Coronary artery (tissue), 2 donors: ENCODE data around the gene ATOSA.

Experiments used
- DNase-seq: peaks from one replicate; pipeline ENCODE4 v3.0.0-alpha.2; 2017; ENCODE audit warnings: low spot score
- H3K27ac ChIP-seq, 2 donors: fragments of 200-600 bp; sonication (generic); one replicate each; pipeline ENCODE4 v1.5.1; 2016 to 2019
- H3K4me3 ChIP-seq: fragments of 200-600 bp; sonication (generic); 2 replicates; pipeline ENCODE4 v1.5.1; 2016; ENCODE audit warnings: mild to moderate bottlenecking, moderate library complexity
- TF ChIP-seq, protein P1 (sequence below): fragments of 200-600 bp; sonication (generic); IDR thresholded peaks from one replicate; pipeline ENCODE4 v1.5.1; 2019; ENCODE audit warnings: antibody characterized with exemption

Gene ATOSA

DNA sequence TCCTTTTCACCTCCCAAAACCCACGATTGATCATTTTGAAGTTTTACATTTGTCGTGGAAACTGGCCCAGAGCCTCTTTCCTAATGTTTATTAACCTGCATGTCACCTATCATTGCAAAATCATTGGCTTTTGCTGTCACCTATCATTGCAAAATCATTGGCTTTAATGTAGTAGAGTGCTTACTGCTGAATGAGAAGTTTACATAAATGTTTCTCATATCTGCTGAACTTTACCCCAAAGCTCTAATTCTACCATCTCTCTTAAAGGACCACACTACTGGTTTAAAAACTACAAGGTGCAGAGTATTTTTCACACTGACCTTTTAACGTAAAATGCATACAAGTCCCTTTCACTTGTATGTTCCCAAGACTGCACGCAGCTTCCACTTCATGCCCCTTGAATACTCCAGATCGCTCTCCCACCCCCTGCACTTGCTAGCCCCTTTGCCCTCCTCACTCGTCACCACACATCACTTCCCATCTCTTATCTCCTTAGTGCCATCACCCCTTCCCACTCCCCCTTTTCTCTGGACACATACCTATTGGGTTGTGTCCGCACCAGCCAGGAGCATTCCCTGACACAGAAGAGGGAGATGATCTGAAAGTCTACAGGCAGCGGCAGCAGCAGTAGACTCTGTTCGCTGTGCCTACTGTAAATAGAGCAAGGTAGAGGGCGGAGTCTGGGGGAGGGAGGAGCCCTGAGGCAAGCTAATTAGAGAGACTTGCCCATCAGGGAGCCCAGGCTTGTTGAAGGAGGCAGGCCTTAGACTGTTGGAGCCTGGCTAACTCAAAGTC, 30.2 kb upstream of the ATOSA start:
- DNase-seq = no peak
- TF ChIP-seq, protein P1, sequence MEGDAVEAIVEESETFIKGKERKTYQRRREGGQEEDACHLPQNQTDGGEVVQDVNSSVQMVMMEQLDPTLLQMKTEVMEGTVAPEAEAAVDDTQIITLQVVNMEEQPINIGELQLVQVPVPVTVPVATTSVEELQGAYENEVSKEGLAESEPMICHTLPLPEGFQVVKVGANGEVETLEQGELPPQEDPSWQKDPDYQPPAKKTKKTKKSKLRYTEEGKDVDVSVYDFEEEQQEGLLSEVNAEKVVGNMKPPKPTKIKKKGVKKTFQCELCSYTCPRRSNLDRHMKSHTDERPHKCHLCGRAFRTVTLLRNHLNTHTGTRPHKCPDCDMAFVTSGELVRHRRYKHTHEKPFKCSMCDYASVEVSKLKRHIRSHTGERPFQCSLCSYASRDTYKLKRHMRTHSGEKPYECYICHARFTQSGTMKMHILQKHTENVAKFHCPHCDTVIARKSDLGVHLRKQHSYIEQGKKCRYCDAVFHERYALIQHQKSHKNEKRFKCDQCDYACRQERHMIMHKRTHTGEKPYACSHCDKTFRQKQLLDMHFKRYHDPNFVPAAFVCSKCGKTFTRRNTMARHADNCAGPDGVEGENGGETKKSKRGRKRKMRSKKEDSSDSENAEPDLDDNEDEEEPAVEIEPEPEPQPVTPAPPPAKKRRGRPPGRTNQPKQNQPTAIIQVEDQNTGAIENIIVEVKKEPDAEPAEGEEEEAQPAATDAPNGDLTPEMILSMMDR = no peak
- Histone ChIP-seq H3K4me3 (no peak overlapping the region), H3K27ac (no peak overlapping the region)

DNA sequence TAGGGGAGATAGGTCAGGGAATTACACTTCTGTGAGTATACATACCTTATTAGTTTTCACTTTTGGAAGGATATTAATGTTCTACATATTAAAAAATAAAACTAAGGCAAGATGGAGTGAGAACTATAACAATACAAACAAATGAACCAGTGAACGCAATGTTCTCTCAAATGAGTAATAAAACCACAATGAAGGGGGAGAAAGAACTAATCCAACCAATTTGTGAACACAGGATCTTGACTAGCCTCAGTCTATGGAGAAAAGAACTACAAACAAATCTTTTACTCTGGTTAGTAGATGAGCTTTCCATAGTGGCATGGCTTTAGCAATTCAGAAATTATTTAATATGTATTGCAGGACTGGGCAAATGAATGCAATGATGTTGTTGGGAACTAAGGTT, 26.9 kb upstream of the ATOSA start:
- H3K4me3 ChIP-seq = no peak overlapping the region
- no peak overlapping the region for H3K27ac ChIP-seq
- no peak for DNase-seq
- TF ChIP-seq, protein P1 = no peak

DNA sequence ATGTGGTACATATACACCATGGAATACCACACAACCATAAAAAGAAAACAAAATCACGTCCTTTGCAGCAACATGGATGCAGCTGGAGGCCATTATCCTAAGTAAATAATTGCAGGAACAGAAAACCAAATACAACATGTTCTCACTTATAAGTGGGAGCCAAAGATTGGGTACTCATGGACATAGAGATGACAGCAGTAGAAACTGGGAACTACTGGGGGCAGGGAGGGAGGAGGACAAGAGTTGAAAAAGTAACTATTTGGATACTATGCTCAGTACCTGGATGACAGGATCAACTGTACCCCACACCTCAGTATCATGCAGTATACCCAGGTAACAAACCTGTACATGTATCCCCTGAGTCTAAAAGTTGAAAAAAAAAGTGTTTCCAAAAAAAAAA, 23.2 kb upstream of the ATOSA start:
- H3K4me3 ChIP-seq = no peak overlapping the region
- DNase-seq = no peak
- TF ChIP-seq, protein P1 = no peak
- no peak overlapping the region for H3K27ac ChIP-seq

DNA sequence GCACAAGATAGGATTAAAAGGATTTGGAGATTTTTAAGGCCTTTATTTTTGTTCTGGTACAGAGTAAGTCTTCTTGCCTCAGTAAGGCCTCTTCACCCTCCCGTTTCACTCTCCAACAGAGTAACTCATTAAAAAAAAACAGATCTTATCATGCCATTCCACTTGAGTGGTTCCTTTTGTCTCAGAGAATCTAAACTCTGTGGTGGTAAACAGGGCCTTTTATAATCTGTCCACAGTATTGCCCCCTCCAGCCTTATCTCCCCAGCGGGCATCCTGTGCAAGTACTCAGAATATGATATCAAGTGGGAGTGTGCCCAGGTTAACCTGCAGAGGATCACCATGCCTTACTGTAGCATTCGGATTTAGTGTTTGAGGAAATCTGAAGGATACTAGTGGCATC, 20.3 kb upstream of the ATOSA start:
- TF ChIP-seq, protein P1 = no peak
- Histone ChIP-seq H3K4me3 (no peak overlapping the region), H3K27ac (no peak overlapping the region)
- no peak for DNase-seq

DNA sequence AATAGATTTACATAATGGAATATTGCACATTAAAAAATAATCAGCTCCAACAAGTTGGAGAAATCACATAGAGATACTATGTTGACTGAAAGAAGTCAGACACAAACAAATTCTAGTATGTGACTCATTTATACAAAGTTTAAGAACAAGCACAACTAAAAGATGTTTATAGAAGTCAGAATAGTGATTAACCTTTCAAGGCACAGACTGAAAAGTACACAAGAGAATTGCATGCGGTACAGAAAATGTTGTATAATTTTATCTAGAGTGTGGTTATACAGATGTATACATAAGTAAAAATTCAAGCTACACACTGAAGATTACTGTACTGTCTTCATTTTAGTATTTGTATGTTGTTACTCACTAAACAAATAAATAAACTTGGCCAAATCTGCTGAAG, 19.3 kb upstream of the ATOSA start:
- H3K27ac ChIP-seq = no peak overlapping the region
- no peak overlapping the region for H3K4me3 ChIP-seq
- TF ChIP-seq, protein P1 = no peak
- DNase-seq = no peak

DNA sequence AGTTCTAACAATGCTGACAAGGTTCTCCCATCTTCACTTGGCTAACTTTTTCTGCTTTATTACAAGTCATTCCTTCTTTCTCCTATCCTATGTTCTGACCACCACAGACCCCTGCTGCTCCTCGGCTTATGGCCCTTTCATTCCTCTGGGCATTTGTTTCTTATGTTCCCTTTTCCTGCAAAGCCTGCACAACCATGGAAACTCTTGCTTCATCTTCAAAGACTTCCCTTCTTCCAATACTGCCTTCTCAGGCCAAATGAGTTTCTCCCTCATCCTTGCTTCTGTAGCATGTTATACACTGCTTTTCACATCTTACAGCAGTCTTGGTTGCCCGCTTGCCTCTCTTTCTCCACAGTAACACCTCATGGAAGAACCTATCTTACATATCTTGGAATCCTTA, 17.9 kb upstream of the ATOSA start:
- Histone ChIP-seq H3K27ac (no peak overlapping the region), H3K4me3 (no peak overlapping the region)
- TF ChIP-seq, protein P1 = no peak
- no peak for DNase-seq

DNA sequence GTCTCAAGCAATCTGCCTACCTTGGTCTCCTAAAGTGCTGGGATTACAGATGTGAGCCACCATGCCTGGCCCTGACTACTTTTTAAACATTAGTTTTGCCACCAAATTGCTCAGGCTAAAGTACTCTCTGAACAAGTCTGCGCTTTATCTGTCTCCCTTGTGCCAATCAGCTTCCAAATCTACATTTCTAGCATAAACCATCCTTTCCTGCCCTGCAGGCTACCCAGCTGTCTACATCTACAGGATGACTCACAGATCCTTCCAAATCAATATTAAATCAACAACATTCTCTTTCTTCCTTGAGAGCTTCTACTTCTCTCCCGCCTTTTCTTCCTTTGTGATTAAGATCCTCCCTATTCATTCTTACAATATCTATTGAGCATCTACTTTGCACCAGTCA, 16.0 kb upstream of the ATOSA start:
- TF ChIP-seq, protein P1 = no peak
- Histone ChIP-seq H3K4me3 (no peak overlapping the region), H3K27ac (no peak overlapping the region)
- DNase-seq = no peak
